HepG2 (cell line): ENCODE measurements around the gene CORO7. TPM values are rescaled to one million over a fixed set of nuclear protein-coding genes. Genes with fewer than 3 reads are reported as not detected.

Experiments used
- ATAC-seq: fragments of 200-7000 bp; cut with Tn5 transposase; 3 replicates; pipeline ENCODE4 v1.9.1; 2020; ENCODE audit warnings: mild to moderate bottlenecking, moderate library complexity
- BruUV-seq: library from RNA; stranded (reverse); fragments of 400-500 nt; replicated peaks from 2 replicates; lab custom pipeline; 2021; lab: Mats Ljungman, UMichigan
- CTCF ChIA-PET: fragments of 300-600 bp; formaldehyde crosslinking; extraction: SDS; loops from one replicate; lab custom pipeline; 2021; ENCODE audit warnings: low total read pairs, inconsistent platforms, low intra/inter-chr PET ratio; lab: Yijun Ruan, JAX
- POLR2A ChIA-PET: fragments of 350-600 bp; sonication (Branson Sonifier 250); formaldehyde crosslinking; loops from one replicate; lab custom pipeline; 2020; ENCODE audit warnings: antibody characterized with exemption, inconsistent platforms; lab: Yijun Ruan, JAX
- DNase-seq: peaks from one replicate; pipeline ENCODE4 v3.0.0-alpha.2; 2015; ENCODE audit warnings: low spot score
- FAIRE-seq: peaks from 3 replicates; lab custom pipeline; 2011; peaks lifted over from hg19 to GRCh38; lab: Jason Lieb, UNC
- H2AFZ ChIP-seq: one replicate; pipeline ENCODE4 v1.6.1; 2011; ENCODE audit warnings: low read length, inconsistent platforms
- H3K27ac ChIP-seq: fragments of 300-600 bp; 3 replicates; pipeline ENCODE4 v1.8.0; 2011; ENCODE audit warnings: mixed run types, mild to moderate bottlenecking, mixed read lengths, low read length, inconsistent platforms; ENCODE audit not compliant: insufficient read depth; ENCODE audit errors: extremely low read length
- H3K27me3 ChIP-seq, 2 experiments: fragments of 200-600 bp in 1 of 2; 2 replicates in 1 of 2; 3 replicates in 1 of 2; pipeline versions ENCODE4 v1.6.0 to v1.8.0; 2011; ENCODE audit warnings: low read length in 2 of 2, mild to moderate bottlenecking in 2 of 2, moderate library complexity in 2 of 2, inconsistent platforms in 1 of 2; ENCODE audit not compliant: insufficient read depth in 2 of 2, control insufficient read depth in 1 of 2
- H3K36me3 ChIP-seq, 2 experiments: fragments of 200-600 bp in 1 of 2; replicated peaks in 1 of 2; 2 replicates in 1 of 2; 3 replicates in 1 of 2; pipeline versions ENCODE4 v1.5.1 to v1.8.0; 2011; ENCODE audit warnings: low read length in 2 of 2, inconsistent platforms in 1 of 2; ENCODE audit not compliant: insufficient read depth in 2 of 2, control insufficient read depth in 1 of 2
- H3K4me1 ChIP-seq: 2 replicates; pipeline ENCODE4 v1.5.1; 2012; ENCODE audit warnings: low read length, inconsistent platforms; ENCODE audit not compliant: insufficient read depth
- H3K4me2 ChIP-seq: 2 replicates; pipeline ENCODE4 v1.6.0; 2011; ENCODE audit warnings: low read depth, low read length, inconsistent platforms
- H3K4me3 ChIP-seq, 3 experiments: fragments of 200-600 bp in 1 of 3; sonication (generic), shearing (Covaris generic) in 1 of 3; replicated peaks in 1 of 3; 2 replicates each; pipeline ENCODE4 v1.5.1; 2011 to 2016; ENCODE audit warnings: low read length in 3 of 3, inconsistent platforms in 2 of 3, low read depth in 2 of 3, mild to moderate bottlenecking in 2 of 3, control low read depth in 1 of 3, mixed read lengths in 1 of 3; ENCODE audit not compliant: insufficient read depth in 1 of 3
- H3K79me2 ChIP-seq: one replicate; pipeline ENCODE4 v1.6.1; 2011; ENCODE audit warnings: low read length, inconsistent platforms; ENCODE audit not compliant: insufficient read depth
- H3K9ac ChIP-seq: 2 replicates; pipeline ENCODE4 v1.6.0; 2011; ENCODE audit warnings: mild to moderate bottlenecking, low read depth, low read length, inconsistent platforms; ENCODE audit not compliant: insufficient read depth
- H3K9me3 ChIP-seq: 2 replicates; pipeline ENCODE4 v1.5.1; 2012; ENCODE audit warnings: mild to moderate bottlenecking, low read length
- H4K20me1 ChIP-seq: 2 replicates; pipeline ENCODE4 v1.6.0; 2011; ENCODE audit warnings: inconsistent platforms, mild to moderate bottlenecking, low read length, moderate library complexity; ENCODE audit not compliant: insufficient read depth
- CENPT ChIP-seq: sonication (generic); formaldehyde crosslinking; IDR thresholded peaks from 2 replicates; pipeline ENCODE4 v1.8.0; 2022; ENCODE audit warnings: low read depth, mild to moderate bottlenecking, moderate library complexity, missing genetic modification reagents
- EP300 ChIP-seq, 3 experiments: sonication (generic) in 1 of 3; formaldehyde crosslinking in 1 of 3; IDR thresholded peaks; 2 replicates each; pipeline versions ENCODE4 v1.5.1 to v1.6.1; 2011 to 2020; ENCODE audit warnings: low read depth in 2 of 3, low read length in 2 of 3, borderline replicate concordance in 1 of 3, improper control_type of control experiment in 1 of 3, mild to moderate bottlenecking in 1 of 3, missing genetic modification reagents in 1 of 3, moderate library complexity in 1 of 3
- GFI1 ChIP-seq: sonication (generic); formaldehyde crosslinking; IDR thresholded peaks from 2 replicates; pipeline ENCODE4 v1.5.0; 2020; ENCODE audit warnings: missing genetic modification reagents, mild to moderate bottlenecking, borderline replicate concordance
- HMGXB4 ChIP-seq, 2 experiments: sonication (generic) in 1 of 2; formaldehyde crosslinking in 1 of 2; IDR thresholded peaks; 2 replicates each; pipeline versions ENCODE4 v1.4.0 to v1.6.1; 2018 to 2020; ENCODE audit warnings: missing genetic modification reagents in 2 of 2, borderline replicate concordance in 1 of 2, low read depth in 1 of 2, mild to moderate bottlenecking in 1 of 2, missing biosample characterization in 1 of 2
- IRF2 ChIP-seq: IDR thresholded peaks from 2 replicates; pipeline ENCODE4 v1.6.1; 2018; ENCODE audit warnings: missing genetic modification reagents, missing compliant biosample characterization
- ISL2 ChIP-seq: sonication (generic); formaldehyde crosslinking; IDR thresholded peaks from 2 replicates; pipeline ENCODE4 v1.5.0; 2020; ENCODE audit warnings: missing genetic modification reagents
- KLF9 ChIP-seq: IDR thresholded peaks from 2 replicates; pipeline ENCODE4 v1.6.1; 2016; ENCODE audit warnings: low read depth
- NCOA5 ChIP-seq: sonication (generic); formaldehyde crosslinking; IDR thresholded peaks from 2 replicates; pipeline ENCODE4 v1.4.0; 2020; ENCODE audit warnings: missing genetic modification reagents
- POLR2A ChIP-seq, 2 experiments: IDR thresholded peaks; 2 replicates each; pipeline ENCODE4 v1.6.1; 2011; ENCODE audit warnings: low read depth in 2 of 2, low read length in 2 of 2, mild to moderate bottlenecking in 1 of 2, moderate library complexity in 1 of 2; ENCODE audit not compliant: insufficient read depth in 1 of 2
- SALL1 ChIP-seq: sonication (generic); formaldehyde crosslinking; IDR thresholded peaks from 2 replicates; pipeline ENCODE4 v1.8.0; 2022; ENCODE audit warnings: mild to moderate bottlenecking, missing genetic modification reagents
- ZBTB7A ChIP-seq: sonication (generic); formaldehyde crosslinking; IDR thresholded peaks from 2 replicates; pipeline ENCODE4 v1.8.0; 2022; ENCODE audit warnings: mild to moderate bottlenecking, missing genetic modification reagents
- ZFAT ChIP-seq: sonication (generic); formaldehyde crosslinking; conservative IDR thresholded peaks from 2 replicates; pipeline ENCODE4 v1.8.1; 2023; ENCODE audit warnings: missing genetic modification reagents, inconsistent platforms
- ZNF260 ChIP-seq: sonication (generic); formaldehyde crosslinking; IDR thresholded peaks from 2 replicates; pipeline ENCODE4 v1.4.0; 2020; ENCODE audit warnings: missing genetic modification reagents, low read depth, mild to moderate bottlenecking, borderline replicate concordance
- ZNF350 ChIP-seq: sonication (generic); formaldehyde crosslinking; IDR thresholded peaks from 2 replicates; pipeline ENCODE4 v1.4.0; 2020; ENCODE audit warnings: mild to moderate bottlenecking, low read depth, missing genetic modification reagents, borderline replicate concordance
- ZNF513 ChIP-seq: sonication (generic); formaldehyde crosslinking; conservative IDR thresholded peaks from 2 replicates; pipeline ENCODE4 v1.5.0; 2020; ENCODE audit warnings: missing genetic modification reagents
- ZNF687 ChIP-seq: sonication (generic); formaldehyde crosslinking; IDR thresholded peaks from 2 replicates; pipeline ENCODE4 v1.5.1; 2020; ENCODE audit warnings: mild to moderate bottlenecking, missing genetic modification reagents, moderate library complexity
- ZNF792 ChIP-seq: IDR thresholded peaks from 2 replicates; pipeline ENCODE4 v1.6.1; 2016
- WGBS: methylation state at CpG from one replicate; pipeline ENCODE4 v1.1.6; 2017; ENCODE audit warnings: low lambda C conversion rate; 5-methylcytosine and 5-hydroxymethylcytosine counted together
- in situ Hi-C: cut with HindIII; loops from 2 replicates; pipeline ENCODE4 v1.10.0; 2017; ENCODE audit warnings: low pct_unique_long_range_greater_than_20kb; ENCODE audit not compliant: extremely low pct_ligation_motif_present
- intact Hi-C: fragments of 100-400 bp; cut with micrococcal nuclease; formaldehyde crosslinking; loops from one replicate; pipeline ENCODE4 v1.10.0; 2022; ENCODE audit not compliant: unreplicated experiment
- polyA plus RNA-seq, 8 experiments: library from polyadenylated mRNA; depleted of rRNA in 3 of 8; stranded (reverse) in 7 of 8; unstranded in 1 of 8; fragments of >200 nt; fragmentation: Illumina TruSeq in 4 of 8; extraction: Trizol in 4 of 8; gene quantifications; 2 replicates each; pipeline versions ENCODE4 v1.2.1 to v1.2.3, GENCODE V29; 2011 to 2016; ENCODE audit warnings: low read depth in 4 of 8, missing spikeins in 1 of 8, mixed read lengths in 1 of 8; ENCODE audit not compliant: insufficient read depth in 1 of 8
- total RNA-seq, 5 experiments: library from RNA; depleted of rRNA; stranded (reverse); fragments of >200 nt; fragmentation: Illumina TruSeq; extraction: Trizol; gene quantifications; 2 replicates each; pipeline ENCODE4 v1.2.3, GENCODE V29; 2016; ENCODE audit warnings: low read depth in 1 of 5

The CORO7 gene
- total and polyA plus RNA-seq, 2 of the 13 experiments (the other 11 are each of a cell fraction or from before 2014, with no cell fraction given): 9.9 to 14.3 TPM

GRCh38 chr16:4450430-4450829, 34.0 kb upstream of the CORO7 start (continued):
- TF ChIP-seq ZNF687 (CRISPR knock-in tag): no peak
- TF ChIP-seq EP300 (IDR thresholded peaks at IDR 0.05; ENCODE audit: low read depth in 2 of 2, low read length in 2 of 2): no peak
- no peak for TF ChIP-seq EP300 (CRISPR knock-in tag; IDR thresholded peaks at IDR 0.05; ENCODE audit: borderline replicate concordance)
- TF ChIP-seq ZBTB7A (CRISPR knock-in tag): no peak
- TF ChIP-seq NCOA5 (CRISPR knock-in tag): no peak

- no peak for ATAC-seq
- Histone ChIP-seq H4K20me1 (no peaks in the 10 kb centered on the region), H3K4me3 (no peak overlapping the region), H3K79me2 (no peaks in the 10 kb centered on the region), H3K4me2 (no peak overlapping the region), H3K4me1 (no peaks in the 10 kb centered on the region), H3K27me3 (no peaks in the 10 kb centered on the region), H3K27ac (no peak overlapping the region), H2AFZ (no peak overlapping the region), H3K9me3 (no peaks in the 10 kb centered on the region), H3K9ac (no peak overlapping the region), H3K36me3 (peaks cover 45 to 70% of the 10 kb centered on the region in 2 experiments)
- intact Hi-C loops: no loop called here
- ChIA-PET POLR2A (interaction anchor here (1.7 kb wide), 1 partner anchor 18 kb away, joined by 3 read pairs; no protein-coding TSS in a partner anchor), CTCF (no interaction called here)
- no TSS peak for BruUV-seq
- no peak for FAIRE-seq
- 91% methylated on average over 4 of the region's 4 CpGs for WGBS
- in situ Hi-C loops: no loop called here
- TF ChIP-seq ZNF350 (CRISPR knock-in tag) (no peak), ZNF513 (CRISPR knock-in tag) (no peak), ZNF792 (CRISPR knock-in tag) (no peak), POLR2A (IDR thresholded peaks at IDR 0.05; ENCODE audit: insufficient read depth in 1 of 2, low read depth in 2 of 2, low read length in 2 of 2) (no peak), ISL2 (CRISPR knock-in tag) (no peak), SALL1 (CRISPR knock-in tag) (no peak), ZNF260 (CRISPR knock-in tag) (no peak), IRF2 (CRISPR knock-in tag) (no peak), HMGXB4 (CRISPR knock-in tag; IDR thresholded peaks at IDR 0.05; ENCODE audit: borderline replicate concordance in 1 of 2, low read depth in 1 of 2) (no peak), KLF9 (CRISPR knock-in tag) (no peak), ZFAT (CRISPR knock-in tag) (no peak), GFI1 (CRISPR knock-in tag) (no peak), CENPT (no peak)
- no peak for DNase-seq
Observed at GRCh38 chr16:4443986-4444385, 27.6 kb upstream of the CORO7 start.
